HepG2 (cell line): ENCODE results near the gene MSI2. TPM values are rescaled to one million over a fixed set of nuclear protein-coding genes. Genes with fewer than 3 reads are reported as not detected.

Experiments
- ARHGAP35 ChIP-seq: sonication (generic); formaldehyde crosslinking; IDR thresholded peaks from 2 replicates; pipeline ENCODE4 v1.9.0; 2022; ENCODE audit warnings: mild to moderate bottlenecking, inconsistent platforms, moderate library complexity, missing genetic modification reagents, borderline replicate concordance
- ATF2 ChIP-seq: sonication (generic); formaldehyde crosslinking; IDR thresholded peaks from 2 replicates; pipeline ENCODE4 v1.4.0; 2020; ENCODE audit warnings: missing genetic modification reagents
- FOXP1 ChIP-seq, 2 experiments: fragments of 450-650 bp in 1 of 2; IDR thresholded peaks; 2 replicates each; pipeline ENCODE4 v1.6.1; 2017 to 2018; ENCODE audit warnings: antibody characterized with exemption in 1 of 2
- FOXP4 ChIP-seq: sonication (generic); formaldehyde crosslinking; IDR thresholded peaks from 2 replicates; pipeline ENCODE4 v1.4.0; 2020; ENCODE audit warnings: missing genetic modification reagents
- MEIS1 ChIP-seq: sonication (generic); formaldehyde crosslinking; IDR thresholded peaks from 2 replicates; pipeline ENCODE4 v1.9.0; 2021; ENCODE audit warnings: mild to moderate bottlenecking, missing genetic modification reagents, moderate library complexity, borderline replicate concordance
- NCOA1 ChIP-seq: sonication (generic); formaldehyde crosslinking; IDR thresholded peaks from 2 replicates; pipeline ENCODE4 v1.9.0; 2021; ENCODE audit warnings: missing genetic modification reagents
- NPAS2 ChIP-seq: sonication (generic); formaldehyde crosslinking; IDR thresholded peaks from 2 replicates; pipeline ENCODE4 v1.8.0; 2022; ENCODE audit warnings: mild to moderate bottlenecking, missing genetic modification reagents, borderline replicate concordance
- SOX5 ChIP-seq: IDR thresholded peaks from 2 replicates; pipeline ENCODE4 v1.6.1; 2016; ENCODE audit warnings: borderline replicate concordance
- SRSF9 ChIP-seq: fragments of 200-400 bp; formaldehyde crosslinking; IDR thresholded peaks from 2 replicates; pipeline ENCODE4 v1.6.1; 2018; ENCODE audit warnings: borderline replicate concordance, mild to moderate bottlenecking, low read depth, low read length; ENCODE audit not compliant: insufficient read depth, poor library complexity, severe bottlenecking
- ZBTB21 ChIP-seq: sonication (generic); formaldehyde crosslinking; IDR thresholded peaks from 2 replicates; pipeline ENCODE4 v1.4.0; 2020; ENCODE audit warnings: missing genetic modification reagents
- ZBTB43 ChIP-seq: sonication (generic); formaldehyde crosslinking; conservative IDR thresholded peaks from 2 replicates; pipeline ENCODE4 v1.4.0; 2020; ENCODE audit warnings: missing genetic modification reagents
- ZNF121 ChIP-seq: sonication (generic); formaldehyde crosslinking; IDR thresholded peaks from 2 replicates; pipeline ENCODE4 v1.5.0; 2020; ENCODE audit warnings: mild to moderate bottlenecking, missing genetic modification reagents
- ZNF652 ChIP-seq: IDR thresholded peaks from 2 replicates; pipeline ENCODE4 v1.6.1; 2016; ENCODE audit warnings: low read depth, borderline replicate concordance
- ZNF850 ChIP-seq: sonication (generic); formaldehyde crosslinking; conservative IDR thresholded peaks from 2 replicates; pipeline ENCODE4 v1.9.0; 2021; ENCODE audit warnings: mild to moderate bottlenecking, missing genetic modification reagents
- polyA plus RNA-seq, 8 experiments: library from polyadenylated mRNA; depleted of rRNA in 3 of 8; stranded (reverse) in 7 of 8; unstranded in 1 of 8; fragments of >200 nt; fragmentation: Illumina TruSeq in 4 of 8; extraction: Trizol in 4 of 8; gene quantifications; 2 replicates each; pipeline versions ENCODE4 v1.2.1 to v1.2.3, GENCODE V29; 2011 to 2016; ENCODE audit warnings: low read depth in 4 of 8, missing spikeins in 1 of 8, mixed read lengths in 1 of 8; ENCODE audit not compliant: insufficient read depth in 1 of 8
- total RNA-seq, 5 experiments: library from RNA; depleted of rRNA; stranded (reverse); fragments of >200 nt; fragmentation: Illumina TruSeq; extraction: Trizol; gene quantifications; 2 replicates each; pipeline ENCODE4 v1.2.3, GENCODE V29; 2016; ENCODE audit warnings: low read depth in 1 of 5
- TF ChIP-seq, protein P1 (sequence below): sonication (generic); formaldehyde crosslinking; IDR thresholded peaks from 2 replicates; pipeline ENCODE4 v1.8.0; 2022; ENCODE audit warnings: mild to moderate bottlenecking, missing genetic modification reagents; ENCODE audit not compliant: insufficient replicate concordance
- TF ChIP-seq, protein P2 (sequence below): sonication (generic); formaldehyde crosslinking; IDR thresholded peaks from 2 replicates; pipeline ENCODE4 v1.9.0; 2021; ENCODE audit warnings: missing genetic modification reagents, mild to moderate bottlenecking, borderline replicate concordance
- TF ChIP-seq, protein P3 (sequence below): sonication (generic); formaldehyde crosslinking; IDR thresholded peaks from 2 replicates; pipeline ENCODE4 v1.4.0; 2020; ENCODE audit warnings: missing genetic modification reagents

Gene MSI2
- total and polyA plus RNA-seq, 2 of the 13 experiments (the other 11 are each of a cell fraction or from before 2014, with no cell fraction given): 77.5 to 78.4 TPM

DNA sequence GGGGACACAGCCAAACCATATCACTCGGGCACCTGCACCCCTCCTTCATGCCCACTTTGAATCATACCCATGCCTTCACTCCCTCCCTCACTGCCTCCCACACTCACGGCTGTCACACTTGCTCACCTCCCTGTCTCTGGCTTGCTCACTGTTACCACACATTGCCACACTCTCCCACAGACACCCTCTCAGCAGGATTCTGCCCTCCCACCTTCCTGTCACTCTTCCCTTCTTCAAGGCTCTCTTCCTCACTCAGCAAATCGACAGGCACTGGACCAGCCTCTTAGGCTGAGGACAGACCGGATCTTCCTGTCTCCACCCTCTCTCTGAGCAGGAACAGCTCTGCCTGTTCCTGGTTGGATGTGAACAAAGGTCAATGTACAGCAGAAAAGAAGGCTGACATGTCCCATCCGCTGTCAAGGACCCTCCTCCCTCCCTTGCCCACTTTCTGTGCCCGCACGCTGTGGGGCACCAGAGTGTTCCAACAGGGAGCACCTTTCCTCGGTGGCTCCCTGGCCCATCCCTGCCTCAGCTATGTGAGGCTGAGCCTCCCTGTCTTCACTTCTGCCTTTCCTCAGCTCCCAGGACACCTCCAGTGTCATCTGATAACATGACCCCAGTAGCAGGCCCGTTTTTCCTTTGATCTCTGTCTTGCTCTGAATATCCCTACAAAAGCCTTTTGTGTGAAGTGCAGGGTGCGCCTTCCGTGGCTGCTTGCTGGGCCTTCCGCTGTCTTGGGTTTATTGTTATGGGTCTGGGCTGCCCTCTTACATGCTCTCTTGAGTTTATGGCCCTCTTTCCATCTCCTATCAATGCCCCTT, 441.8 kb downstream of the MSI2 start (continued):
- no peak for TF ChIP-seq ZBTB43 (CRISPR knock-in tag)
- no peak for TF ChIP-seq ZBTB21 (CRISPR knock-in tag)
- TF ChIP-seq ARHGAP35: no peak
- no peak for TF ChIP-seq NPAS2
- peak; percentile 81 for TF ChIP-seq SOX5 (CRISPR knock-in tag)
- TF ChIP-seq ZNF121 (CRISPR knock-in tag): 0 out of 2 replicates have a peak, but pooled peaks have one; percentile 23
- TF ChIP-seq FOXP4 (CRISPR knock-in tag): 0 out of 2 replicates have a peak, but pooled peaks have one; percentile 13
- no peak for TF ChIP-seq ZNF850 (CRISPR knock-in tag)
- no peak for TF ChIP-seq MEIS1 (CRISPR knock-in tag)
- TF ChIP-seq, protein P1, sequence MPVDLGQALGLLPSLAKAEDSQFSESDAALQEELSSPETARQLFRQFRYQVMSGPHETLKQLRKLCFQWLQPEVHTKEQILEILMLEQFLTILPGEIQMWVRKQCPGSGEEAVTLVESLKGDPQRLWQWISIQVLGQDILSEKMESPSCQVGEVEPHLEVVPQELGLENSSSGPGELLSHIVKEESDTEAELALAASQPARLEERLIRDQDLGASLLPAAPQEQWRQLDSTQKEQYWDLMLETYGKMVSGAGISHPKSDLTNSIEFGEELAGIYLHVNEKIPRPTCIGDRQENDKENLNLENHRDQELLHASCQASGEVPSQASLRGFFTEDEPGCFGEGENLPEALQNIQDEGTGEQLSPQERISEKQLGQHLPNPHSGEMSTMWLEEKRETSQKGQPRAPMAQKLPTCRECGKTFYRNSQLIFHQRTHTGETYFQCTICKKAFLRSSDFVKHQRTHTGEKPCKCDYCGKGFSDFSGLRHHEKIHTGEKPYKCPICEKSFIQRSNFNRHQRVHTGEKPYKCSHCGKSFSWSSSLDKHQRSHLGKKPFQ (CRISPR knock-in tag): no peak
- no peak; the same call in 1 of the 2 replicates for TF ChIP-seq ZNF652 (CRISPR knock-in tag)
- no peak for TF ChIP-seq SRSF9
- no peak for TF ChIP-seq NCOA1 (CRISPR knock-in tag)
- TF ChIP-seq, protein P2, sequence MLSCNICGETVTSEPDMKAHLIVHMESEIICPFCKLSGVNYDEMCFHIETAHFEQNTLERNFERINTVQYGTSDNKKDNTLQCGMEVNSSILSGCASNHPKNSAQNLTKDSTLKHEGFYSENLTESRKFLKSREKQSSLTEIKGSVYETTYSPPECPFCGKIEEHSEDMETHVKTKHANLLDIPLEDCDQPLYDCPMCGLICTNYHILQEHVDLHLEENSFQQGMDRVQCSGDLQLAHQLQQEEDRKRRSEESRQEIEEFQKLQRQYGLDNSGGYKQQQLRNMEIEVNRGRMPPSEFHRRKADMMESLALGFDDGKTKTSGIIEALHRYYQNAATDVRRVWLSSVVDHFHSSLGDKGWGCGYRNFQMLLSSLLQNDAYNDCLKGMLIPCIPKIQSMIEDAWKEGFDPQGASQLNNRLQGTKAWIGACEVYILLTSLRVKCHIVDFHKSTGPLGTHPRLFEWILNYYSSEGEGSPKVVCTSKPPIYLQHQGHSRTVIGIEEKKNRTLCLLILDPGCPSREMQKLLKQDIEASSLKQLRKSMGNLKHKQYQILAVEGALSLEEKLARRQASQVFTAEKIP (CRISPR knock-in tag): no peak
- TF ChIP-seq, protein P3, sequence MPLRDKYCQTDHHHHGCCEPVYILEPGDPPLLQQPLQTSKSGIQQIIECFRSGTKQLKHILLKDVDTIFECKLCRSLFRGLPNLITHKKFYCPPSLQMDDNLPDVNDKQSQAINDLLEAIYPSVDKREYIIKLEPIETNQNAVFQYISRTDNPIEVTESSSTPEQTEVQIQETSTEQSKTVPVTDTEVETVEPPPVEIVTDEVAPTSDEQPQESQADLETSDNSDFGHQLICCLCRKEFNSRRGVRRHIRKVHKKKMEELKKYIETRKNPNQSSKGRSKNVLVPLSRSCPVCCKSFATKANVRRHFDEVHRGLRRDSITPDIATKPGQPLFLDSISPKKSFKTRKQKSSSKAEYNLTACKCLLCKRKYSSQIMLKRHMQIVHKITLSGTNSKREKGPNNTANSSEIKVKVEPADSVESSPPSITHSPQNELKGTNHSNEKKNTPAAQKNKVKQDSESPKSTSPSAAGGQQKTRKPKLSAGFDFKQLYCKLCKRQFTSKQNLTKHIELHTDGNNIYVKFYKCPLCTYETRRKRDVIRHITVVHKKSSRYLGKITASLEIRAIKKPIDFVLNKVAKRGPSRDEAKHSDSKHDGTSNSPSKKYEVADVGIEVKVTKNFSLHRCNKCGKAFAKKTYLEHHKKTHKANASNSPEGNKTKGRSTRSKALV (CRISPR knock-in tag): no peak
- TF ChIP-seq ATF2 (CRISPR knock-in tag): no peak
- TF ChIP-seq FOXP1 (IDR thresholded peaks at IDR 0.05): no peak
- TF ChIP-seq FOXP1 (CRISPR knock-in tag; IDR thresholded peaks at IDR 0.05): no peak
